Dendritic cell treated with granulocyte-macrophage colony-stimulating factor and Interleukin-4, amounts not matched to agents 40 ng/mL and 50 ng/mL, for 4 days (primary cell): ENCODE results near the gene RASSF6.
"Not testable (repeated sequence)": the region's sequence is repeated elsewhere in the genome, so short reads cannot be mapped to it uniquely, and the experiment has no call there.

ENCODE experiments used
- H3K27ac Mint-ChIP-seq: one replicate; pipeline ENCODE4 v1.8.0; 2022; ENCODE audit warnings: mild to moderate bottlenecking, mixed read lengths
- H3K27me3 Mint-ChIP-seq: one replicate; pipeline ENCODE4 v1.8.0; 2022; ENCODE audit warnings: mild to moderate bottlenecking, mixed read lengths
- H3K36me3 Mint-ChIP-seq: one replicate; pipeline ENCODE4 v1.8.0; 2022; ENCODE audit warnings: low read depth, mixed read lengths
- H3K4me1 Mint-ChIP-seq: one replicate; pipeline ENCODE4 v1.8.0; 2022; ENCODE audit warnings: low read depth, mixed read lengths
- H3K4me3 Mint-ChIP-seq: one replicate; pipeline ENCODE4 v1.8.0; 2022; ENCODE audit warnings: mild to moderate bottlenecking, moderate library complexity, mixed read lengths
- H3K9me3 Mint-ChIP-seq: one replicate; pipeline ENCODE4 v1.8.0; 2022; ENCODE audit warnings: mixed read lengths
- intact Hi-C: fragments of 100-400 bp; cut with micrococcal nuclease; formaldehyde crosslinking; loops from one replicate; pipeline ENCODE4 v1.15.0; 2022

Gene RASSF6, protein sequence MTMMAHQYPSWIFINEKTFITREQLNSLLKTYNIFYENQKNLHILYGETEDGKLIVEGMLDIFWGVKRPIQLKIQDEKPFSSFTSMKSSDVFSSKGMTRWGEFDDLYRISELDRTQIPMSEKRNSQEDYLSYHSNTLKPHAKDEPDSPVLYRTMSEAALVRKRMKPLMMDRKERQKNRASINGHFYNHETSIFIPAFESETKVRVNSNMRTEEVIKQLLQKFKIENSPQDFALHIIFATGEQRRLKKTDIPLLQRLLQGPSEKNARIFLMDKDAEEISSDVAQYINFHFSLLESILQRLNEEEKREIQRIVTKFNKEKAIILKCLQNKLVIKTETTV

DNA sequence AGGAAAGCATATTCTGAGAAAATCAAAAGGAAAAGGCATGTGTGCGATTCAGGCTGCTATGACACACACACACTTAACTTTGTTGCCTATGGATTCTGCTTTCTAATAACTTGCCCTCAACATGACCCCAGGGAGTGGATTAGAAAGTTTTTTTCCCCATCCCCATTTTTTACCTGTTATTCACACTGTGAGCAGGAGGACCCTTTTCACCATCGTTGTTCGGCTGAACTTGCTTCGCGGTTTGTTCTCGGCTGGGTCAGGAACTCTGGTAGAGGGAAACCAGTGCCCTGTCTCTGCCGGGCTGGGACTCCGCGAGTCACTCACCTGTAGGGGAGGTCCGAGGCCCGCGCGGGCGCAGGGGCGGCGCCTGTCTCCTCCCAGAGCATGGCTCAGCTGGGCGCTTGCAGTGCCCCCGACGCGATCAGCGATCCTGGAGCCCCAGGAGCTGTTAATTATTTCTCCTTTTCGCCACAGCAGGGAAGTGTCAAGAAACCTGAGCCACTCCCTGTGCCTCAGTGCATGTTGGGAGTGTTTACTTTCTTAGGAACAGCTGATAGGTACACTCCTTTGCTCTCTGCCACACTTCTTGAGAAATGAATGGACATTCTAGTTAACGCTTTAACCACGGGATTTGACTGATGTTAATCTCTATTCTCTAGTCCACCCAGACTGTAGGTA, at the start of gene RASSF6:
RASSF6 (minus strand) TSS at position 322 of the 678 bp plus-strand sequence. CDS start 8,641 bp downstream, outside the sequence.
- intact Hi-C loops, result no loop called here
- H3K4me1 Mint-ChIP-seq, result peaks cover 17% of the 10 kb centered on the region
- H3K9me3 Mint-ChIP-seq, result no peaks in the 10 kb centered on the region
- H3K36me3 Mint-ChIP-seq, result no peaks in the 10 kb centered on the region
- peak within 1 kb of the TSS; percentile 59 for H3K4me3 Mint-ChIP-seq
- H3K27ac Mint-ChIP-seq, result no peak within 1 kb of the TSS
- H3K27me3 Mint-ChIP-seq, result peaks cover 23% of the 10 kb centered on the region

GRCh38 chr4:73669410-73670183, 49.4 kb upstream of the RASSF6 start:
- no peaks in the 10 kb centered on the region for H3K36me3 Mint-ChIP-seq
- no peak overlapping the region for H3K27ac Mint-ChIP-seq
- intact Hi-C loops, result loop anchor here (10.0 kb wide), 3 partner anchors 55 to 365 kb away; partner anchors contain the start of gene CXCL3
- H3K4me1 Mint-ChIP-seq, result peaks cover 3% of the 10 kb centered on the region
- peaks cover 8% of the 10 kb centered on the region for H3K27me3 Mint-ChIP-seq
- H3K9me3 Mint-ChIP-seq, result no peaks in the 10 kb centered on the region
- no peak overlapping the region for H3K4me3 Mint-ChIP-seq

DNA sequence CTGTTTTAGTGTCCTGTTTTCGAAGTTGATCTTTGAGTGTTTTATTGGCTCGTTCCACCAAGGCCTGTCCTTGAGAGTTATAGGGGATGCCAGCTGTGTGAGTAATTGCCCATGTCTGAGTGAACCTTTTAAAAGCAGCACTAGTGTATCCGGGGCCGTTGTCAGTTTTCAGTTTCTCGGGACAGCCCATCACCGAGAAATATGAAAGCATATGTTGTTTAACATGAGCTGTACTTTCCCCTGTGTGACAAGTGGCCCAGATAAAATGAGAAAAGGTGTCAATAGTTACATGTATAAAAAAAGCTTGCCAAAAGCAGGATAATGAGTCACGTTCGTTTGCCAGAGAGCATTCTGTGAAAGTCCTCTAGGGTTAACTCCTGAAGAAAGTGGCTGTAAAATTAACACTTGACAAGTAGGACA, 48.6 kb upstream of the RASSF6 start:
- Mint-ChIP-seq H3K9me3 (no peaks in the 10 kb centered on the region), H3K27ac (no peak overlapping the region), H3K27me3 (peaks cover 8% of the 10 kb centered on the region), H3K36me3 (no peaks in the 10 kb centered on the region), H3K4me1 (peaks cover 5% of the 10 kb centered on the region), H3K4me3 (no peak overlapping the region)
- intact Hi-C loops, result loop anchor here (10.0 kb wide), 3 partner anchors 56 to 366 kb away; partner anchors contain the start of gene CXCL3

- H3K9me3 Mint-ChIP-seq, H3K36me3 Mint-ChIP-seq, H3K27me3 Mint-ChIP-seq, H3K4me1 Mint-ChIP-seq, H3K4me3 Mint-ChIP-seq, H3K27ac Mint-ChIP-seq: not testable (repeated sequence)
- intact Hi-C loops, result loop anchor here (10.0 kb wide), 3 partner anchors 59 to 369 kb away; partner anchors contain the start of gene CXCL3
Measured at GRCh38 chr4:73665924-73666323, 45.7 kb upstream of the RASSF6 start.

DNA sequence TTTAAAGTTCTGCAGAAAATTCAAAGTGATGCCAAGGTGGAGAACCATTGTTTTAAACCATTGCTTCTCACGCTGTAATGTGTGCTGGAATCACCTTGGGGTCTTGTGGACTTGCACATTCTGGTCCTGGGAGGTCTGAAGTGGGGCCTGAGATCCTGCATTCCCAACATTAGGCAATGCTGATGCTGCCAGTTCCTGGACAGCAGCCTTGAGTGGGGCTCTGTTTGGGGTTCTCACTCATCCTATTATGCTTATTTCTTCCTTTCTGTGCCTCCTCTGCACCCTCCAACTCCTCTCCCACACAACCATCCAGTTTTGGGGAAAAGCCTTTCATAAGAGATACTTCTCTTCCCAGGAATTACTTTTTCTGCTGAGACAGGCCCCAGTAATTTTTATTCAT, 44.2 kb upstream of the RASSF6 start:
- no peaks in the 10 kb centered on the region for H3K36me3 Mint-ChIP-seq
- peaks cover 4% of the 10 kb centered on the region for H3K27me3 Mint-ChIP-seq
- intact Hi-C loops, result loop anchor here (5.0 to 10.0 kb wide), 4 partner anchors 60 to 370 kb away; partner anchors contain the start of gene CXCL3
- peaks cover 5% of the 10 kb centered on the region for H3K4me1 Mint-ChIP-seq
- H3K9me3 Mint-ChIP-seq, result no peaks in the 10 kb centered on the region
- no peak overlapping the region for H3K4me3 Mint-ChIP-seq
- H3K27ac Mint-ChIP-seq, result no peak overlapping the region

DNA sequence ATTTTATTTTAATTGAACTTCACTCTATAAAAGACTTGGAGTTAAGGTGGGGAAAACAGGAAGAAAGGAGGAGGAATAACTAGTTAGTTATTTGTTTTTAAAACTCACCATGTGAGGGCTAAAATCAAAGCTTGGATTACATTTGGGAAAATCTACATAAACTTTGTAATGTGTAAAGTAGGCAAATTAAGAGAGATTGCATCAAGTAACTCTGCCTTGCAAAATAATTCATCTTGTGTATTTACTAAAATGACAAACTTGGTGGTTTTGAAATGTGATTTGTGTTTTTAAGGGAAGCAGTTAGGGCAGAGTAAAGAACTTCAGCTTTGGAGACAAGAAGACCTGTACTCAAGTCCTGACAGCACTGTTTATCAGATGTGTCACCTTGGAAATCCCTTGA, 43.3 kb upstream of the RASSF6 start:
- Mint-ChIP-seq H3K9me3 (no peaks in the 10 kb centered on the region), H3K4me1 (peaks cover 5% of the 10 kb centered on the region), H3K4me3 (no peak overlapping the region), H3K27me3 (peaks cover 7% of the 10 kb centered on the region), H3K36me3 (no peaks in the 10 kb centered on the region), H3K27ac (no peak overlapping the region)
- intact Hi-C loops, result loop anchor here (5.0 to 10.0 kb wide), 4 partner anchors 61 to 371 kb away; partner anchors contain the start of gene CXCL3

GRCh38 chr4:73662709-73663546, 42.7 kb upstream of the RASSF6 start:
- peaks cover 5% of the 10 kb centered on the region for H3K4me1 Mint-ChIP-seq
- intact Hi-C loops, result loop anchor here (1.0 to 10.0 kb wide), 5 partner anchors 62 to 471 kb away; partner anchors contain the start of gene CXCL3
- peaks cover 7% of the 10 kb centered on the region for H3K27me3 Mint-ChIP-seq
- H3K4me3 Mint-ChIP-seq, result no peak overlapping the region
- no peaks in the 10 kb centered on the region for H3K9me3 Mint-ChIP-seq
- H3K27ac Mint-ChIP-seq, result no peak overlapping the region
- no peaks in the 10 kb centered on the region for H3K36me3 Mint-ChIP-seq

DNA sequence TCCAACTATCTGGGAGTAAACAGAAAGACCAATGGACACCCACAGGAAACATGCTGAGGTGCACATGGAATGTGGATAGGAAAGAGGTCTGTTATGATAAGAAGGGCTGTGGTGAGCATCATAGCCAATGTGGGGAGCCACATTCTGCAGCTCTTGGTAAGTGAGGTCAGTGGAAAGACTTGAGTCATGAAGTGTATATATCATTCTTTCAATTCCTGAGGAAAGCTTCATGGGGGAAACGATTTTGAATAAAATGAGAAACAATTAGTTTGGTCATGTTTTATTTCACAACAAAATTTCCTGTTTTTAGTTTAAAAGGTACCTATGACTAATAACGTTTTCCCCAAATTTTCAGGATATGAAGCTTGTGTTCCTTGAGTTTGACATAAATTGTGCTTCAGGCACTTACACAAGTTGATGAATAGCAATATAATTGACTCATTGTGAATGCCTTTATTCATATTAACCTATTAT, 41.4 kb upstream of the RASSF6 start:
- peaks cover 5% of the 10 kb centered on the region for H3K4me1 Mint-ChIP-seq
- H3K27me3 Mint-ChIP-seq, result peaks cover 7% of the 10 kb centered on the region
- no peak overlapping the region for H3K4me3 Mint-ChIP-seq
- H3K27ac Mint-ChIP-seq, result no peak overlapping the region
- no peaks in the 10 kb centered on the region for H3K9me3 Mint-ChIP-seq
- no peaks in the 10 kb centered on the region for H3K36me3 Mint-ChIP-seq
- intact Hi-C loops, result loop anchor here (1.0 to 10.0 kb wide), 5 partner anchors 63 to 473 kb away; partner anchors contain the start of gene CXCL3

DNA sequence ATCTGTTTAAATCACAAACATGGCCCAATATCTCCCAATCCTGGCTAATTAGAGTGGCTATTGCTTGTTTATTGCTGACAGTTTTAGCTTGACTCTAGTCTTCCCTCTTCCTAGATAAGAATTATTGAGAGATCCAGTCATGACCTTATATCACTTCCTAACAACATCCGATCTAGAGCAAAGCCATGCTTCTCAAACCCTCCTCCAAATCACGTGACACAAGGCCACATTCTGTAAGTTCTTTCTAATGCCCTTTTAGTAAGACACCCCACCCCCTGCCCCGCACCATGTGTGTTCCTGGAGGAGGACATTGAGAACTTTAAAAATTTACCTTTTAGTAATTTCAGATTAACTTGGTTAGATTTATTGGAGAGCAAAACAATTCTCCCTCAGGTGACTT, 40.6 kb upstream of the RASSF6 start:
- Mint-ChIP-seq H3K9me3 (no peaks in the 10 kb centered on the region), H3K4me3 (no peak overlapping the region), H3K4me1 (peaks cover 5% of the 10 kb centered on the region), H3K27me3 (peaks cover 7% of the 10 kb centered on the region), H3K27ac (no peak overlapping the region), H3K36me3 (no peaks in the 10 kb centered on the region)
- intact Hi-C loops, result loop anchor here (5.0 to 10.0 kb wide), 4 partner anchors 64 to 374 kb away; partner anchors contain the start of gene CXCL3

- intact Hi-C loops, result loop anchor here (1.0 to 2.0 kb wide), 3 partner anchors 60 to 343 kb away; no protein-coding TSS in a partner anchor
- no peaks in the 10 kb centered on the region for H3K36me3 Mint-ChIP-seq
- peaks cover 5% of the 10 kb centered on the region for H3K27me3 Mint-ChIP-seq
- H3K4me1 Mint-ChIP-seq, result no peaks in the 10 kb centered on the region
- no peak overlapping the region for H3K27ac Mint-ChIP-seq
- H3K4me3 Mint-ChIP-seq, result no peak overlapping the region
- no peaks in the 10 kb centered on the region for H3K9me3 Mint-ChIP-seq
Measured at GRCh38 chr4:73653695-73654106, 33.5 kb upstream of the RASSF6 start.

- Mint-ChIP-seq H3K4me3 (no peak overlapping the region), H3K4me1 (no peaks in the 10 kb centered on the region), H3K36me3 (no peaks in the 10 kb centered on the region), H3K27ac (no peak overlapping the region), H3K9me3 (no peaks in the 10 kb centered on the region), H3K27me3 (peaks cover 5% of the 10 kb centered on the region)
- intact Hi-C loops, result no loop called here
Measured at GRCh38 chr4:73650250-73650649, 30.0 kb upstream of the RASSF6 start.

- H3K27me3 Mint-ChIP-seq, result peaks cover 6% of the 10 kb centered on the region
Measured at GRCh38 chr4:73648478-73648877, 28.2 kb upstream of the RASSF6 start.

DNA sequence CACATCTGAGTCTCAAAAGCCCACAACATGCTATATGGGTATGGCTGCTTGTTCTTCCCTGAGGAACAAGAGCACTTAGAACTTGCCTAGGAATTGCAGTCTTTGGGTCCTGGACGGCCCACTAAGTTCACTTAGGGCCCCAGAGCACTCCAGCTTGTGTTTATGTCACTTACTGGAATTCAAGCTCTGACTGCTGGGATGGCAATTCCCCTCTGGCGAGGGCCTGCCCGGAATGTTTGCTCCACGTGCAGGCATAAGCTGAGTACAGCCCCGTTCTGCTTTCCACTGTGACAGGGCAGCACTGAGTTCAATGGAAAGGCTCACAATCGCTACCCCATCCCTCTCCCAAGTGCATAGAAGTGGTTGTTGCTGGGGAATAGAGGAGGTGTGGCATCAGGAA, 25.9 kb upstream of the RASSF6 start:
- Mint-ChIP-seq H3K27ac (no peak overlapping the region), H3K4me1 (no peaks in the 10 kb centered on the region), H3K27me3 (peaks cover 5% of the 10 kb centered on the region), H3K36me3 (no peaks in the 10 kb centered on the region), H3K4me3 (no peak overlapping the region), H3K9me3 (no peaks in the 10 kb centered on the region)
- intact Hi-C loops, result no loop called here

More at GRCh38 chr4:73648478-73648877, 28.2 kb upstream of the RASSF6 start:
- Mint-ChIP-seq H3K27ac (no peak overlapping the region), H3K36me3 (no peaks in the 10 kb centered on the region), H3K9me3 (no peaks in the 10 kb centered on the region), H3K4me1 (no peaks in the 10 kb centered on the region), H3K4me3 (no peak overlapping the region)
- intact Hi-C loops, result no loop called here
